HL-60 (cell line): ENCODE measurements around the gene MSLN.

Source experiments
- DNase-seq, 2 experiments: peaks; one replicate each; pipeline ENCODE4 v3.0.0-alpha.2; 2010 to 2020; ENCODE audit warnings: low read depth in 1 of 2, low spot score in 1 of 2
- H3K27ac ChIP-seq: fragments of 250-450 bp; sonication (Bioruptor Pico); replicated peaks from 2 replicates; pipeline ENCODE4 v1.5.1; 2020; ENCODE audit warnings: mild to moderate bottlenecking, moderate library complexity
- H3K27me3 ChIP-seq: fragments of 250-450 bp; sonication (Bioruptor Pico); 2 replicates; pipeline ENCODE4 v1.5.1; 2021; ENCODE audit warnings: mild to moderate bottlenecking, moderate library complexity; ENCODE audit not compliant: insufficient read depth, poor library complexity, severe bottlenecking
- H3K4me3 ChIP-seq: replicated peaks from 2 replicates; pipeline ENCODE4 v1.5.1; 2011; ENCODE audit warnings: mild to moderate bottlenecking, control low read depth, low read length; ENCODE audit not compliant: insufficient read depth
- CTCF ChIP-seq: IDR thresholded peaks from one replicate; pipeline ENCODE4 v1.5.1; 2011; ENCODE audit warnings: low read length, control low read depth, inconsistent platforms; ENCODE audit not compliant: insufficient read depth
- GABPA ChIP-seq: IDR thresholded peaks from 2 replicates; pipeline ENCODE4 v1.6.1; 2012; ENCODE audit warnings: low read depth
- POLR2AphosphoS5 ChIP-seq: IDR thresholded peaks from 2 replicates; pipeline ENCODE4 v1.6.1; 2012; ENCODE audit warnings: low read depth
- SPI1 ChIP-seq: IDR thresholded peaks from 2 replicates; pipeline ENCODE4 v1.6.1; 2012; ENCODE audit warnings: low read depth, mild to moderate bottlenecking, borderline replicate concordance
- TF ChIP-seq, protein P1 (sequence below): IDR thresholded peaks from 2 replicates; pipeline ENCODE4 v1.6.1; 2012; ENCODE audit warnings: low read depth; ENCODE audit not compliant: insufficient replicate concordance

The MSLN gene

DNA sequence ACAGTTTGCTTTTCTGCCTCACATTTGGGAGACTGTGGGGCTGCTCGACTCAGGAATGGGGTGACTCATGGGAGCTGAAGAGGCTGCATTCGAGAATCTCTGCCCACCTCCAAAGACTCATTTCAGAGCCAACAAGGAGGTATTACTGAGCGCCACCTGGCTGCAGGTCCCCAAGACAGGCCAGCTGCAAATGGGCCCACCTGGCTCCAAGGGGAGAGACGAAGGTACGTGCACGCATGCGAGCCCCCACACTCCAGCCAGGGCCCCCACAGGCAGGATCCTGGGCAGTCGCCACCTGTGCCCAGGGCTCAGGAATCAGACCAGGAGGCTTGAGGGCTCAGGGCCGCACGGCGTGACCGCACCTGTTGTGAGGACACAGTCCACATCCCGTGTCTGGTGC, 27.6 kb upstream of the MSLN start:
- no peak for TF ChIP-seq GABPA
- no peak for TF ChIP-seq CTCF
- TF ChIP-seq POLR2AphosphoS5 = no peak
- no peak for TF ChIP-seq SPI1
- no peak overlapping the region for H3K27ac ChIP-seq
- DNase-seq = no peak
- H3K27me3 ChIP-seq = no peaks in the 10 kb centered on the region
- H3K4me3 ChIP-seq = no peak overlapping the region

DNA sequence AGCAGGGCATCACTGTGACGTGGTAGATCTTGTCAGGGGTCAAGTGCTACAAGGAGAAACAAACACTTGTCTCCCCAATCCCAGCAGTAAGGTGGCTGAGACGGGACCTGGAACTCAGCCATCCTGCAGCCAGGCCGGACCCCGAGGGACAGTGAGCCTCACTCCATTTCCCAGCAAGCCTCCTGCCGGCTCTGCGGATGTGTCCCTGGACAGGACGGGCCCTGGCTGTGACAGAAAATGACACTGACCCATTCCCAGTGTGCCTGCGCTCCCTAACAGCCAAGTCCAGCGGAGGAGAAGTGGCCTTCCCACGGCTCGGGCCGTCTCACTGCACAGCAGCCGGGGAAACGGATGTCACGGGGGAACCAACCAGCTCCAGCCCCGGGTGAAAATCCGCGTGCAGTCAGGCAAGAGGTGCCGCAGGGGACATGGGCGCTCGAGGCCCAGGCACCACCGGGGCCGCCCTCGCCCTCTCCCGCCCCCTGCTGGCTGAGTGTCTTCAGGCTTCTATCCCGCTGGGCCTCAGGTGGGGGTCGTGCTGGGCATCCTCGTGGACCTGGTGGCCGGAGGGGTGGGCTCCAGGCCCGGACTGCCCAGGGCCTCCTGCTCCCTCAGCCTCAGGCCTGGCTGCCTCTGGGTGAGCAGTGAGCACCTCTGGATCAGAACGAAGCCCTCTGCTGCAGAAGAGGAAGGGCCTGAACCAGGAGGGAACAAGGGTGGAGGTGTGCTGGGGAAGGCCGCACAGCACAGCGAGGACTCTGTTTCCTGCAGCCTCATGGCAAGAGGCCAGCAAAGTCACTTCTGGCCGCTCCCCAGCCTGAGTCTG, 26.9 kb upstream of the MSLN start:
- TF ChIP-seq SPI1 = no peak
- TF ChIP-seq GABPA = no peak
- peak; percentile 20 for TF ChIP-seq CTCF
- DNase-seq = no peak
- H3K27ac ChIP-seq = no peak overlapping the region
- H3K4me3 ChIP-seq = no peak overlapping the region
- no peaks in the 10 kb centered on the region for H3K27me3 ChIP-seq

- DNase-seq = no peak
- TF ChIP-seq CTCF = no peak
- TF ChIP-seq, protein P1, sequence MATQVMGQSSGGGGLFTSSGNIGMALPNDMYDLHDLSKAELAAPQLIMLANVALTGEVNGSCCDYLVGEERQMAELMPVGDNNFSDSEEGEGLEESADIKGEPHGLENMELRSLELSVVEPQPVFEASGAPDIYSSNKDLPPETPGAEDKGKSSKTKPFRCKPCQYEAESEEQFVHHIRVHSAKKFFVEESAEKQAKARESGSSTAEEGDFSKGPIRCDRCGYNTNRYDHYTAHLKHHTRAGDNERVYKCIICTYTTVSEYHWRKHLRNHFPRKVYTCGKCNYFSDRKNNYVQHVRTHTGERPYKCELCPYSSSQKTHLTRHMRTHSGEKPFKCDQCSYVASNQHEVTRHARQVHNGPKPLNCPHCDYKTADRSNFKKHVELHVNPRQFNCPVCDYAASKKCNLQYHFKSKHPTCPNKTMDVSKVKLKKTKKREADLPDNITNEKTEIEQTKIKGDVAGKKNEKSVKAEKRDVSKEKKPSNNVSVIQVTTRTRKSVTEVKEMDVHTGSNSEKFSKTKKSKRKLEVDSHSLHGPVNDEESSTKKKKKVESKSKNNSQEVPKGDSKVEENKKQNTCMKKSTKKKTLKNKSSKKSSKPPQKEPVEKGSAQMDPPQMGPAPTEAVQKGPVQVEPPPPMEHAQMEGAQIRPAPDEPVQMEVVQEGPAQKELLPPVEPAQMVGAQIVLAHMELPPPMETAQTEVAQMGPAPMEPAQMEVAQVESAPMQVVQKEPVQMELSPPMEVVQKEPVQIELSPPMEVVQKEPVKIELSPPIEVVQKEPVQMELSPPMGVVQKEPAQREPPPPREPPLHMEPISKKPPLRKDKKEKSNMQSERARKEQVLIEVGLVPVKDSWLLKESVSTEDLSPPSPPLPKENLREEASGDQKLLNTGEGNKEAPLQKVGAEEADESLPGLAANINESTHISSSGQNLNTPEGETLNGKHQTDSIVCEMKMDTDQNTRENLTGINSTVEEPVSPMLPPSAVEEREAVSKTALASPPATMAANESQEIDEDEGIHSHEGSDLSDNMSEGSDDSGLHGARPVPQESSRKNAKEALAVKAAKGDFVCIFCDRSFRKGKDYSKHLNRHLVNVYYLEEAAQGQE = no peak
- TF ChIP-seq SPI1 = no peak
- TF ChIP-seq GABPA = no peak
- TF ChIP-seq POLR2AphosphoS5 = no peak
- H3K4me3 ChIP-seq = no peak overlapping the region
- H3K27ac ChIP-seq = no peak overlapping the region
- no peaks in the 10 kb centered on the region for H3K27me3 ChIP-seq
Measured at GRCh38 chr16:734208-734980, 26.1 kb upstream of the MSLN start.

DNA sequence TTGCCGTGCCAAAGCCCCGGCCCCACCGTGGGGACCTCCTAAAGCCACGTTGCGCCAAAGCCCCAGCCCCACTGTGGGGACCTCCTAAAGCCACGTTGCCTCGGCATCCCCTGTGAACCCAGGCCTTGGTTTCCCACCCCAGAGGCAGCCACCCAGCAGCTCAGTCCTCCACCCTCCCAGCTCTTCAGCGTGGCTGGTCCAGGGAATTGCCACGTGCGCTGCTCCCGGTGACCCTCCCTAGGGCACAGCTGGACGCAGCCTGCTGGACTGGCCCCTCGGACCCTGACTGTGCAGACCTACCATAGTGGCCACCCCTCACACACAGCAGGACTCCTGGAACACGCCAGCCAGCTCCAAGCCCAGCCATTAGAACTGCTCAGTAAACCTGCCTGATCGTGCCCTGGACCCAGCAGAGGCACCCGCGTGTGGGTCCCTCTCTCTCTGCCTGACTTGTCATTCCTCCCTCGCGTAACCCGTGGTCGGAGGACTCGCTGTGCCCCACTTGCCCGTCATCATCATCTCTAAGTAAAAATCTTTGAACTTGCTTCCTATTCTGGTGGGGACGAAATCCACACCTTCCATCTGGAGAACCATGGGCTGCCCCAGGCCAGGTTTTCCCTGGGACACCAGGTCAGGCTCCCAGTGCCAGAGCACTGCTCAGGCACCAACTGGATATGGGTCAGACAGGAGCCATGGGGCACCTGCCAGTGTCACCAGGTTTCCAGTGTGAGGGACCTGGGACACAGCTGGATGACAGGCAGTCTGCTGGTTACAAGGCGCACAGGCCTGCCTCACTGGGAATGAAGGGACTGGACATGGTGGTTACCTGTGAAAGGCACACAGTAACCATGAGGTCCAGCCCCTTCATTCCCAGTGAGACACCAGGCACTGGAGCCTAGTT, 25.3 kb upstream of the MSLN start:
- TF ChIP-seq SPI1 = no peak
- no peak overlapping the region for H3K27ac ChIP-seq
- no peak overlapping the region for H3K4me3 ChIP-seq
- no peaks in the 10 kb centered on the region for H3K27me3 ChIP-seq
- no peak for DNase-seq
